Activated CD4-positive, alpha-beta T cell treated with anti-CD3 and anti-CD28 coated beads for 24 hours (primary cell): ENCODE results near the gene AACS.
"Not testable (repeated sequence)": the region's sequence is repeated elsewhere in the genome, so short reads cannot be mapped to it uniquely, and the experiment has no call there.

Source experiments
- DNase-seq, 2 donors: peaks; one replicate each; pipeline ENCODE4 v3.0.0-alpha.2; 2020; ENCODE audit warnings: low read depth in 2 of 2

AACS gene

DNA sequence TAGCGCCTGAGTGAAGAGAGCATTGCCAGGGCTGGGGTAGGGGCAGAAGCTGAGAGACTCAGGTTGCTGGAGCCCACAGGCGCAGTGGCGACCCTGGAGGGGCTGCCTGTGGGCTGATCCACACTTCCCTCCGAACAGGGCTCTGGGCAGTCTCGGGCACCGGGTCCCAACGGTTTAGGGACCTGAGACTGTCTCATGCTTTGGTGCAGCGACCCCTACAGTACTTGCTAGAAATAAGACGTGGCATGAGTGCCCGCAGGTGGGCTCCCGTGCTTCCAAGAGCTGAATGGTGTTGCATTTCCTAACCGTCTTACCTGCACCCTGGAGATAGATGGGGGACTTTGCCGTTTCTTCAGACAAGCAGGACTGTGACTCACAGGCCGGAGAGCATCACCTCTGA is 57.4 kb downstream of the AACS start:
- no peak for DNase-seq

DNA sequence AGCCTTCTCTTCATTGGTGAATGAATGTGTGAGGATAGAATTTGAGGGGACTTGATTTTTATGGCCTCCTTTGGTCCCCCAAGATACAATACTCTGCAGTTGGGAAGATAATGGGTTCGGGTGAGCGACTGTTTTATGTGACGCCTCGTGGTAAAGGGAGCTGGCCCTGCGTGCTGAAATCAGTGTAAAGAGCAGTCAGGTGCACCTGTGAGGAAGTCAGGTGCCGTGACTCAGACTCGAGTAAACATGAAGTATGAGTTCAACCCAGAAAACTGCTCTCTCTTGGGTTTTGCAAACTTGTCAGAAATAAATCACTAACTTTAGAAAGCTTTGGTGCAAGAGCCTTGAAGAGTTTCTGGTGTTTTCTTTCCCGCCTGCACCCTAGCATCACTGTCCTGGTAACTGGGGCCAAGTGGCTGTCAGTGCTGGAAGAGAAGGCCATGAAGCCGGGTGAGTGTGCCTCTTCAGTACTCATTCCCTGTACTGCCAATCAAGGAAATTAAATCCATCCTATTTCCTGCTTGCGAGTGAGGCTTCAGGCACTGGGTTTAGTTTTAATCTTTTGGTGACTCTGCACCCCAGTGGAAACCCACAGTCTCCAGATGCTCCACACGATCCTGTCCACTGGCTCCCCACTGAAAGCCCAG is 59.2 kb downstream of the AACS start:
- no peak for DNase-seq

DNA sequence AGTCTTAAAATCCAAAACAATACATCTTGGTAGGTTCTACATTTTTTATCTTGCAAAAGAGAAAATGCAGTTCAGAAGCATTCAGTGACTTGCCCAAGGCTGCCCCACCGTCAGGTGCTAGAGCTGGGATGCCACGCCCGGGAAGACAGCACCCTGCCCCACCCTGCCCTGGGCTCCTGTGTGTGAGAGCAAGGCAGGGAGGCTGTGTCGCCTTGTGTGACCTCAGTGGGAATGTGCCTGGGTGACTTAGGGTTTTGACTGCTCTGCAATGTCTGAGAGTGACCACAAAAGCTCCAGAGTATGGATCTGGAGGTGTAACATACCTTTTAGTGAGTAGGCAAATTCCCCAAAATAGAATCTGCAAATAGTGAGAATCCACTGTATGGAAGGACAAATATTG is 60.0 kb downstream of the AACS start:
- DNase-seq = no peak

DNA sequence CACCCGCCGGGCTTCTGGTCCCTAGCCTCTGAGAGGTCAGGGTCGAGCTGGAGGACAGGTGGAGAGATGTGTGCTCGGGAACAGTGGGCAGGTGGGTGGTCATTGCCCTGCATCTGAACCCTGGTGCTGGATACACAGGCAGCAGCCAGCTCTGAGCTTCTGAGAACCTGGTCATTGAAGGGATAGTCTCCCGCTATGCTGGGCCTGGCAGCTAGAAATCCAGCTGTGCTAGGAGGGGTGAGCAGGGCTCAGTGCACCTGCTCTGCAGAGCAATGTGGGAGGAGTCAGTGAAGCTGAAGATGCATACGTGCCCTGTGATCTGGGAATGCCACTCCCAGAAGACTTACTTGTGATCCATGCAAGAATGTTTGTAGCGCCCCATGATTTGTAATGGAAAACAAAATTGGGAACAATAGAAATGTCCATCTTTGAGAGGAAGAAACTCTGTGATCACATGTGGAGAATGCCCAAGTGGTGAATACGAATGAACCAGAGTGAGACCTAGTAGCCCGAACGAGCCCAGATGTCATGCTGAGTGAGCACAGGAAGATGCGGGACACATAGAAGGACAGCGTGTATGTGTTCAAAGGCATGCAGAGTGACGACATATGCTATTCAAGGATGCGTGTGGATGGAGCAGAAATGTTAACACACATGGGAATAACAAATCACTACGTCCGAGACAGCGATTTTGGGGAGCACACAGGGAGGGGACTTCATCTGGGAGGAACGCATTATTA is 63.4 kb downstream of the AACS start:
- DNase-seq = no peak

DNA sequence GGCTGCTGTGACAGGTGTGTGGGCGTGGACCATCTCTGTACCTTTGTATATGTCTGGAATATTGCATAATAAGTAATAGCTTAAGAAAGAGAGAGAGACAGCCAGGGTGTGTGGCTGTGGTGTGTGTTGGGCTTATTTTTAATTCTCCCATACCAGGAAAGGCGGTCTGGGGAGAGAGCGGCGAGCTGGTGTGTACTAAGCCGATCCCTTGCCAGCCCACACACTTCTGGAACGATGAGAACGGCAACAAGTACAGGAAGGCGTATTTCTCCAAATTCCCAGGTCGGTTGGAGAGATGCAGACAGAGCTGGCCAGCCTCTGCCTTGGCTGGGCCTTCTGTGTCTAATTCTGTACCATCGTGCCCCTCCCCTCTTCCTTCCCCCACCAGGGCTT is 63.9 kb downstream of the AACS start:
- no peak for DNase-seq

DNA sequence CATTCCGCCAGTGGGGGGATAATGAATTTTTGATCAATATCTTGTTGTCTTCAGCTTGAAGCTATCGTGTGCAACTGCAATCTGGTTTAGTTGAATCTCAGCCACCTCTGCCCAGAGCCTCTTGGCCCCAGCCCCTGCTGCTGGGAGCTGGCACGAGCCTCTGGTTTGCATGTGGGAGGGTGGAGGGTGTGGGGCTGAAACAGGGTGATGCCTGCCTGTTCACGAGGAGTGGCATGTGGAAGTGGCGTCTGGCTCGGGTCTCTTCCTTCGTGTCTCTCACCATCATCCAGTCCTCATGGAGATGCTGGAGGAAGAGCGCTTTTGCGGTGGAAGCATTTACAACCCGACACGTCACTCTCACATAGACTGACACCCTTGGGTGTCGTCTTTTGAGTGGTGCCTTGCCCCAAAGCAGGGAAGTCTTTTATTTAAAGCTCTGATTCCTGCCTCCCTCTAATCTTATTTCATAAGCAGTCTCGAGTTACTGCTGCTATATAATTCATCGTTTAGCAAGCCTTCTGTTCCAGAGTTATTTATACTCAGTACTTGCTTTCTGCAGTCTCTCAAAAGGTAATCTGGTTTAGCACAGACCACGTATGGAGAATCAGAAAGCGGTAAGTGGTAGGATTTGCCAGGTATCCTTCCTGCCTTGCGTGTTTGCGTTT is 64.5 kb downstream of the AACS start:
- no peak for DNase-seq

DNA sequence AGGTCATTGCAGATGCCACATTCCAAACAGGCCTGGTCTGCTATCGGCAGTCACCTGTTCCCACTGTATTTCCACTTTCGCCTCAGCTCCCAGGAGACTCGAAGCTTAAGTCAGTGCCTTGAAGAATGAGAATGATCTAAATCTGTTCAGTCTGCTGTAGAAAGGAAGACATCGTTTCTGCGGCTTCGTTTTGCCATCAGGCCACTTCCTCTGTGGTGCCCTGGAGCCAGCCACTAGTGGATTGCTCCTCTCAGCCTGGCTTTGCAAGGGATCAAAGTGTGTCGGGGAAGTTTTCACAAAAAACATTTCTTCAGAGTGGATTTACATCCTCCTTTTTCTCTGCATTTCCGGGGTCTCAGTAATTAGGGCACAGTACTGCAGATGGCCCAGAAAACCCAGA is 66.7 kb downstream of the AACS start:
- DNase-seq = no peak

DNA sequence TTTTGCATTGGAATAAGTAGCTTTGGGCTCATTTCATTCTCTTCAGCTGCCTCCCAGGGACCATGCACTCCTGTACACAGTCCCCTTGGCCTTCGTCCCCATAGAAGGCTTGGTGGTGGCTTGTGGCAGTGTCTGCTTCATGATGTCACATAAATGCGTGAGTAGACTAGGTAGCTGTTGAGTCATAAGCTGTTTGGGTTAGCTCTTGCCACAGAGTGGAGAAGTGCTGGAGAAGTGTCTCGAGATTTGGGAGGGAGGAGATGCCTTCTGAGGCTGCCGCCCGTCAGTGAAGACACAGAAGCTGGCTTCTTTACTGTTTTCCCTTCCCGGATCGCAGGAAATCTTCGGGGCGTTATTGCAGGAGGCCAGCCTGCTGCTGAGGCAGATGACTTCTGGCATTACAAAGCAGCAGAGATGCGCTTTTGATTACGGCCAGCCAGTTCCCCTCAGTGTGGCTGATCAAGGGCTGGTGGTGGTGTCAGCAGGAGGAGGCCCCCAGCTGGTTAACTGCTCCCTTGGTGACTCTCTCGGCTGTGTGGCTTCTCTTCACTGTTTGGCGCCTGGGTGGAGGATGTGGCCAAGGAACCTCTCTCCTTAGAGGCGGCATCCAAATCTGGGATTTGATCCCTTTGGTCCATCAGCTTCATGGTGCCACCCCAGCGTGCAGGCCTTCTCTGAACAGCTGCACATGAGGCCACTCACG is 67.6 kb downstream of the AACS start:
- no peak for DNase-seq

DNA sequence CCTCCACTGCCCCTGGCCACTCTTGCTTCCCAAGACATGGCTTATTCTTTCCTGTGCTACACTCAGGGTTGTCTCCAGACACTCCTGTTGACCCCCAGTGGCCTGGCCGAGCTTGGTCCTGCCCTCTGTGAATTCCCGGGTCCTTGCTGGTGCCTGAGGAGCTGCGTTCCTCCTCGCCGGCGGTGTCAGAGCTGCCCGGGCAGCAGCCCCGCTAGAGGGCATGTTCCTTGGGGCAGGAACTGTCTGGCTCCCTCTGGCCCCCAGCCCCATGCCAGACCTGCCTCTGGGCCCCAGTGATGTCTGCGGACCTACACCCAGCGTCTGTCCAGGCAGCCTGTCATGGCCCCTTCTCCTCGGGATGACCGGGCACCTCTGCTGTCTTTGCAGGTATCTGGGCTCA is 68.4 kb downstream of the AACS start:
- no peak for DNase-seq

DNA sequence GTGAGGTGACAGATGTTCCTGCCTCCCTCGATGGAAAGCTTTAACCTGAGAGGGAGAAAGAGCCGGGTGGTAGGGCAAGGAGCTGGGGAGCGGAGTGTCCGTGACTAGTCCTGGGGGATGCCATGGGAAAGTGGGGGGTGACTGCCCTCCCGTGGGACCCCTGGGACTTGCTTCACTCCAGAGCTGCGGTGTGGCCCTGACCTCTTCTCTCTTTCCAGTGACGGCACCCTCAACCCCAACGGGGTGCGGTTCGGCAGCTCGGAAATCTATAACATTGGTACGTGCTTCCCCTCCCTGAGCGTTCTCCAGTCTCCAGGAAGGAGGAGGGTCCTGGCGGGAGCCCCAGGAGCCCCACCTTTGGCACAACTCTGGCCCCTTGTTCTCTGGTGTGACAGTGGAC is 69.3 kb downstream of the AACS start:
- no peak for DNase-seq

DNA sequence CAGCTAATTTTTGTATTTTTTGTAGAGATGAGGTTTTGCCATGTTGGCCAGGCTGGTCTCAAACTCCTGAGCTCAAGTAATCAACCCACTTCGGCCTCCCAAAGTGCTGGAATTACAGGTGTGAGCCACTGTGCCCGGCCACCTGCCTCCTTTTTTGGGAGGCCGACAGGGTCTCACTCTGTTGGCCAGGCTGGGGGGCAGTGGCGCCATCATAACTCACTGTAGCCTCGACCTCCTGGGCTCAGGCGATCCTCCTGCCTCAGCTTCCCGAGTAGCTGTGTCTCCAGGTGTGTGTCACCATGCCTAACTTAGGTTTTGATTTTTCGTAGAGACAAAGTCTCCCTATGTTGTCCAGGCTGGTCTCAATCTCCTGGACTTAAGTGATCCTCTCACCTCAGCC is 70.7 kb downstream of the AACS start:
- DNase-seq = no peak

DNA sequence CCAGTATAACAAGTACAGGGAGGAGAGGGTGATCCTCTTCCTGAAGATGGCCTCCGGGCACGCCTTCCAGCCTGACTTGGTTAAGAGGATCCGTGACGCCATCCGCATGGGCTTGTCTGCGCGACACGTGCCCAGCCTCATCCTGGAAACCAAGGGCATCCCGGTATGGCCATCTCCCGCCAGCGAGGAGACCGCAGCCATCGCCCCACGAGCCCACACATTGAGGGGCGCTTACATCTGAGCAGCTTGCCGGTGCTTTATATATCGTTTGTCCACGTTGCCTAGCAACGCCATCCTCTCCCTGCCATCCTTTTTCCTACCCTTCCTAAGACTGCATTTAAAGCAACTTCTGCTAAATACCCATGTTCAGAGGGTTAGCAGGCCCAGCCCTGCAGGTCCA is 71.5 kb downstream of the AACS start:
- DNase-seq = no peak

DNA sequence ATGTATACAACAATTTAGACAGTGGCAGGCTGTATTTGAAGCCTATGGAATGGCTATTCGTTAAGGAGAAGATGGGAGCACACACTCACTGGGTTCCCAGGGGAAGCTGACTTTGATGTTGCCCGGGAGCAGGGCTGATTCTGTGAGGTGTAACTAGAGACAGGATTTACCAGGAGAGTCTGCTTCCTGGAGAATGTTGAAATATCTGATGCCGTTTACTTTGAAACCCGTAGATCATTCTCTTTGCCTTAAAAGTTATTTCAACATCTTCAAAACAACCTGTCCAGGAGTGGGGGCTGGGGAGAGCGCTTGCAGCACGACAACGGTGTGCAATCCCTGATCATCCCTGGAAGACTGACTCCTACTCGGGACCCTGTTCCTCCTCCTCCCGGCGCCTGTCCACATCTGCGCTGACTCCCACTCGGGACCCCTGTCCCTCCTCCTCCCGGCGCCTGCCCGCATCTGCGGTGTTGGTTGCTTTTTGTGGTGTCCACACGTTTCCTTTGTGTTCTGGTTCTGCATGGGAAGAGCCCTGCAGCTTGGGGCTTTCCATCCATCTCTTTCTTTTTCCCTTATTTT is 72.6 kb downstream of the AACS start:
- no peak for DNase-seq

DNA sequence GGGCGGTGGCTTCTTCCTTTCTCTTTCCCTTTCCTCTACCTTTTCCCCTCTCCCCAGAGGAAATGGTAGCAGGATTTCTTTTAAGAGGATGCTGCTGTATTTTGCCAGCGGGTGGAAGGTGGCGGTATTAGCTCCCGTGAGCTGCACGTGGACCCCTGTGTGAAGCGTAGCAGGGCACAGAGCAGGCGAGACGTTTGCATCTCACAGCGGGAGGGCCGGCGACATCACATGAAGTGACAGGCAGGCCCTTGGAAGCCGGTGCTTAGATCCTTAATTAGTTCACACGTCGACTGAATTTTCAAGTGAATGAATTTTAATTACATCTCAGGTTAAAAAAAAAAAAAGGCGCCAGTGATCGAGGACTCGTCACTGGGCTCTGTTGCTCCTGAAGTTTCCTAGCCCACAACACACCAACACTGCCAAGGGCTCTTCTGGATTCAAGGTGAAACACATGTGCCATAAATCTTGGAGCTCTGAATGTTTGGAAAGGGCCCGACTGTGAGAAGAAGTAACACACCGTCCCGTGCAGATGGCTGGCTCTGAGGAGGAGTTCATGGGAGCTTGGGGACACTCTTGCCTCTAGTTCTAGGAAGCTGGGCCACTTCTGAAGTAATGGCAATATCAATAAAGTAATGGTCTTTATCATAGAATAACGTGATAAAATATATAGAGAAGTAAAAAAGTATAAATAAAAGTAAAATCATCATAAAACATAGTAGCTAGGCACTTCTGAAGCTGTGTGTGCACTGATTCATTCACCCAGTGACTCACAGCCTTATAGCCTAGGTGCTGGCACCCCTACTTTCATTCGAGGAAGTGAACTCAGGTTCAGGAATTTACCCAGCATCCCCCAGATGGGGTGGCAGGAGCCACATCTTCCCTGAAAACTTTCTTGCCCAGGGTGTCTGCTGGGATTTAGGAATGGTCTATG is 75.3 kb downstream of the AACS start:
- DNase-seq = no peak

DNA sequence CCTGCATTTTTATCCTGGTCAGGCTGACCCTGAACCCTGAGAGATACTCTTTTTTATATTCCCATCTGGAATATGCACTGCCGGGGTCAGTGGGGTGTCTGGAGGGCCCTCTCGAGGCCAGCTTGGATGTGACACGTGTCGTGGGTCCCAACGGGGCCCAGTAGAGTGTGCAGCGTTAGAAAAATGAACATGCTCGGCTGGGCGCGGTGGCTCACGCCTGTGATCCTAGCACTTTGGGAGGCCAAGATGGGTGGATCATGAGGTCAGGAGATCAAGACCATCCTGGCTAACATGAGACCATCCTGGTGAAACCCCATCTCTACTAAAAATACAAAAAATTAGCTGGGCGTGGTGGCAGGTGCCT is 76.0 kb downstream of the AACS start:
- DNase-seq = not testable (repeated sequence)

DNA sequence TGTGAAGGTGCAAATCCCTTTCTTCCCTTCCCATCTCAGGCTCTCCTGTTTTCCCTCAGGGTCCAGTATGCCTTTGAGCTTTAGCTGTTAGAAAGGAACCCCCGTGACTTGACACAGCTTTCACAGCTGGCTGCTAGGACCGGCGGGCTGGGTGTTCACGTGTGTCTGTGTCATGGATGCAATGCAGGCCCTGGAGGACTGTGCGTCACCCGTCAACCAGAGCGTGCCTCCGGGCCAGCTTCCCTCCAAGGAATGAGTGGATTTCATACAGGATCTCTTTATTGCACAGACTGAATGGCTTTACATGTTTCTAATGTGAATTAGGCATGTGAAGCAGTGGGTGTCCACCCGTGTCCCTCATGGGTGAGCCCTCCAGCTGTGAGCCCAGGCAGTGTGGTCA is 77.4 kb downstream of the AACS start:
- DNase-seq = no peak

DNA sequence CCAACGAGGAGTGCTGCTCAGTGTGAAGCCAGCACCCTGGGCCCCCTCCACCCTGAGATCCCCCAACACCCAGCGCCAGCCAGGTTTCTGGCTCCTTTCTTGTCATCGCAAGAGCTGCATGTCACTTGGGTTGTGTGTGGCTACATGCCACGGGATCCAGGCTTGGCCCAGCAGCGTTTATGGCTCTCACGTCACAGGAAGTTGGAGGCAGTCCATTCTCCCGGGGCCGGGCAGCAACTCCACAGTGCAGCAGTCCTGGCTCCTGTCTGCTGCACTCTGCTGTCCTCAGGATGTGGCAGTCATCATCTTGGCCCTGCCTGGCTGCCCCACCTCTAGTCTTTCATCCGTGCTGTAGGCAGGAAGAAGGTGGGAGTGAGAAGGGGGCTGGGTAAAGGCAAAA is 78.3 kb downstream of the AACS start:
- DNase-seq = no peak

DNA sequence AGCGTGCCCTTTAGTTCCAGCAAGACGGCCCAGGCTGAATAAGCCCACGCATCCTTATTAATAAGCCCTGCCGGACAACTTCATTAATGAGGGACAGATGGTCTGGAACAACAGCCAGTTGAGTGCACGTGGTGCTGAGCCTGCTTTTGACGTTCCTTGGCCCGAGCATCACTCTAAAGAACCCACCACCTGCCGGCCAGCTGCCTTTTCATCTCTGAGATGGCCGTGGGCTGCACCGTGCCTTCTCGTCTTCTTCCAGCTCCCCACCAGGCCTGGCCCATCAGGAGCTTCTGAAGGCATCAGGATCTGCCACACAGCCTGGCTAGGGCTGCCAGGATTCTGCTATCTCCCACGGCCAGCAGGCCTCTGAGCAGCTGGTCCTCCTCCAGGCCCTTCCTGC is 80.0 kb downstream of the AACS start:
- DNase-seq = no peak

DNA sequence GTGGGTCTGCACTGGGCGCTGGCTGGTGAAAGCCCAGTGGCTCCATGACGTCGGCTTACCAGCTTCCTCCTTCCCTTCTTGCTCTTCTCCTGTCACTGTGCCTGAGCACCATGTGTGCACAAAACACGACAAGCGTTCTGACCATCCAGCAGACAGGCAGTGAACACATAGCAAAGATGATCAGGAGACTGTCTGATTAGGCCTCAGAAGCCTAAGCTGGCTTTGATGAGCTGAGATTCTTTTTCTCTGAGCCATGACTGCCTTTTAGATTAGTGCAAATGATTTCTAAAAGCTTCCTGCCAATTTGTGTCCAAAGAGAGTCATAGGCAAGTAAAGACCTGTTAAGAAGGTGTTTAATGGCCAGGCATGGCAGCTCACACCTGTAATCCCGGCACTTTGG is 83.1 kb downstream of the AACS start:
- no peak for DNase-seq

DNA sequence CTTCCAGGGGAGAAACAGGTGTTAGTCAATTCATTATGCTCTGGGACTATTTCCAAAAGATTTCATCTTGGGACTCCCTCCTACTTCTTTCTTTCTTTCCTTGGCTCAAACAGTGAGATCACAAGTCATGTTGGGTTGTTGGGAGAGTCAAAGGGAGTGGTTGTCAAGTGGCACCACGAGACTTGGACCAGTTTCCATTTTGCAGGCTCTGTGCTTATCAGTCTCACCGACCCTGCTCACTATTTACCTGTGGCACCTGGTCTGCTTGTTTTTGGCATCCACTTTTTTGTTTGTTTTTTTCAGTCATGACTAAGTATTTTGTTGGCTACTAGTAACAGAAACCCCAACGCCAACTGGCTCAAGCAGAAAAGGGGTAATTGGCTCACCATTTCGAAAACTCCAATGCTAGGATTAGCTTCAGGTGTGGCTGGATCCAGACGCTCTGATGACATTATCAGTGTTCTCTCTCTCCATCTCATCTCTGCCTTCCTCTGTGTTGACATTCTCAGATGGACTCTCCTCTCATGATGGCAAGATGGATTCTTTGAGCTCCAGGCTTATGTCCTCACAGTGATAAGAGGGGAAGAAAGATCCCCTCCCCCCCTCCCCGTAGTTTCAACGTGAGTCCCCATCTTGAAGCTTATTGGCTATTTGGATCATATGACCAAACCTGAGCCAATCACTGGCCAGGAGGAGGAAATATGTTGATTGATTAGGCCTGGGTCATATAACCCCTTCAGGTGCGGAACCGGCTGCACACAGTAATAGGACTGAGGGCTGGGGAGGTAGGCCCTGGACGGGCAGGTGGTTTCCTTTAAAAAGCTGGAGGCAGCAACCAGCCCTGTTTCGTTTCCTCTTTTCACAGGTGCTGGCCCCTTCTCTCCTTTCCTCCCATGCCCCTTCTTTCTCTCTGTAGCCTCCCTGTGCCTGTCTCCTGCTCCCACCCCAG is 84.2 kb downstream of the AACS start:
- DNase-seq = no peak
